ENCODE data around the gene ARHGAP24.

The ARHGAP24 gene

DNA sequence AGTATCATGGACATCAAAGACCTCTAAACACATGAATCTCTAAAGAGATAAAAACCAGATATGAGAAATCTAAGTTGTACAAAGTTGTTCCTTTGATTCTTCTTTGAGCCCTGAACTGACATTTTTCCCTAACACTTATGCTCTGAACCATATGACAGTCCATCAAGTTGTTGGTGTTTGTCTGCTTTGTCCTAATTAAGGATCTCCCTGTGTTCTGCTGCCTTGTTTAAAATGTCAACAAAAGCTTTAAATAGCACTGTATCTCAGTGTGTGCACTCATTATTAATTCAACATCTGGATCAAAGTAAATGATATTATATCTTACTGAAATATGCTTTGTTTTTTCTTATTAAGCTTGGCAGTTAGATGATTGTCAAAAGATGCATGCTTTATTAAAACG, 563.1 kb downstream of the ARHGAP24 start:
- no peak for DNase-seq

DNA sequence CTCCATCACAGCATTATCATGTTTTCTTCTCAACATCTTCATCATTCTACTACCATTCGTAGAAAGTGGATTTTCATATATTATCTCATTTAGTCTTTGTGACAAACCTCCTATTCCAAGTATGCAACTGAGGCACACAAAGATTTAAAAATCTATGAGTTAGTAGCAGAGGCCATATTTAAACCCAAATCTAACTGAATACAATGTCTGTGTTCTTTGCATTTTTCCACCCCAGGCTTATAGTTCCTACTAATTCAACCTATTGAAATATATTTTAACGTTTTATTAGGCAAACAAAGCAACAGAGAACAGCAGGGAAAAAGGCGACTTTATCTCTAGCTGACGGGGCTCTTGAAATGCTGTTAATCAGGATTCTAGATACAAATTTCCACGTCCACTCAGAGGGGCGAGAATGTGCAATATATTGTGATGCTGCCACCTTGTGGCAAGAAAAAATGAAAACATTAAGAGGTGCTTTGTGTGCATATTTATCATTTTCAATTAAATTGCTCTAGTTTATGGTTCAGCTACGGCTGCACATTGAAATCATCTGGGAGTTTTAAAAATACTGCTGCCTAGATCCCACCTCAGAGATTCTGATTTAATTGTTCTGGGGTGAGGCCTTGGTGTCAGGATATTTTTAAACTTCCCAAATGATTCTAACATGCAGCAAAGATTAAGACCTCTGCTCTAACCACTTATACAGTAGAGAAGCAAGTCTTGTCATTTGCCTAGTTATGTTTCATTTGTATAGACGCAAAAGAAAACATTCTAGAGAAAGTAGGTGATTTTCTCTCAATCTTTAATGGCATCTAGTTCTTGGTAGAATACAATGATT, 569.0 kb downstream of the ARHGAP24 start:
- DNase-seq, result peak; percentile 67

DNA sequence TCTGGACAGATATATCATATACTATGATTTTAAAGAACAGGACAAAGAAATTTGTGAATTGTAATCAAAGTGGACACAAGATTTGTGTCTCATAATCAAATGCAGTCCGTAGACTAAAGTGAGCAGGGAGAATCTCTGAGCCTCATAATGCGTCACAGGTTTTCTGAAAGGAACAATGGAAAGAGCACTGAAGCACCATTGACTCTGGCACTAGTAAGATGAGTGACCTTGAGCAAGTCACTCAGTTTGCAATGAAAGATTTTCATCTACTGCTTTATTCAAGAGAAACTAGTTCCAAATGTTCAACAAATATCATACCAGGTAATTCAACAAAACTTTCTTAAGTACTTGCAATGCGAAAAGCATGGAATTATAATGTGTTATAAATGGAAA, 569.6 kb downstream of the ARHGAP24 start:
- no peak for DNase-seq

DNA sequence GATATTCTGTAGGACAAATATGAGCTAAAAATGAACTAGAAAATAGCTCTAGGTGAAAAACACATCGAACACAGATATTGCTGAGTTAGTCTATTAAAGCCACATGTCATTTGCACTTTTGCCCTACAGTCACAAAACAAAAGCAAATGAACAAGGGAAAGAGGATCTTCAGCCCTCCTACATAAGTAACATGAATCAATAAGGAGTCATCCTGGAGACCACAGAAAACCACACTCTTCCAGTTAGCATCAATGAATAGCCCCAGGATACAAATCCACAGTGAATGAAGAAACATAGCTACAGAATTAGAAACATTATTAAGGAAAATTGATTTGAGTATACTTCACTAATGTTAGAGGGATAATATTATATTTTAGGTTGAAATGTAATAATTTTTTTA, 573.5 kb downstream of the ARHGAP24 start:
- DNase-seq, result peak; percentile 73

DNA sequence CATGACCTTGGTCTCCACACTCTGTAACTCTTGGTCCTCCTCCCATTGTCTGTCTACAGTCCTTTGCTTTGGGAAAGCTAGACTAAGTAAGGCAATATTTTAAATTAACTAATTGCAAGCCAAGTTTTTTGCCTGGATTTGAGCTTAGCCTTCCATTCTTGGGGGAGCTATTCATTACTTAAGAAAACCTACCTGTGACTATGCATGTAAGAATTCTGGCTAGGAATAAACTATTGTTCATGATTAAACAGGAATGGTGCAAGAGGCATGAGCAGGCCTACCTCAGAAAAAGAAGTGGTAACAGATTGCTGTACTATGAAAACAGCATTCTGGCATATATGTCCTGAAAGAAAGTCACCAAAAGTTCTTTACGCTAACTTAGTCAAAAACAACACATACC, 575.5 kb downstream of the ARHGAP24 start:
- no peak for DNase-seq
